RPMI8226 (cell line): Measurements from ENCODE around the gene ENDOV.

Experiments used
- DNase-seq: peaks from one replicate; pipeline ENCODE4 v3.0.0-alpha.2; 2015

Gene ENDOV

GRCh38 chr17:80416260-80416939 lies 1.4 kb downstream of the ENDOV start:
- DNase-seq = no peak

GRCh38 chr17:80416940-80417293 lies 1.9 kb downstream of the ENDOV start:
- DNase-seq = no peak

- no peak for DNase-seq
These were observed 3.6 kb downstream of the ENDOV start for GRCh38 chr17:80418589-80418988.

GRCh38 chr17:80419255-80419654 lies 4.3 kb downstream of the ENDOV start:
- DNase-seq = no peak

- DNase-seq = no peak
These were observed 6.6 kb downstream of the ENDOV start for GRCh38 chr17:80421381-80422090.

- no peak for DNase-seq
These were observed 7.3 kb downstream of the ENDOV start for GRCh38 chr17:80422276-80422675.

- no peak for DNase-seq
These were observed 8.0 kb downstream of the ENDOV start for GRCh38 chr17:80422981-80423380.

GRCh38 chr17:80423536-80424225 lies 8.7 kb downstream of the ENDOV start:
- DNase-seq = no peak

- DNase-seq = peak; percentile 32
These were observed 9.3 kb downstream of the ENDOV start for GRCh38 chr17:80424261-80424660.

GRCh38 chr17:80424878-80425765 lies 10.2 kb downstream of the ENDOV start:
- DNase-seq = no peak

GRCh38 chr17:80425835-80426426 lies 11.0 kb downstream of the ENDOV start:
- no peak for DNase-seq

- peak; percentile 87 for DNase-seq
These were observed 11.8 kb downstream of the ENDOV start for GRCh38 chr17:80426671-80427326.

GRCh38 chr17:80427366-80428282 lies 12.7 kb downstream of the ENDOV start:
- no peak for DNase-seq

GRCh38 chr17:80428363-80428762 lies 13.4 kb downstream of the ENDOV start:
- DNase-seq = no peak

- DNase-seq = no peak
These were observed 13.8 kb downstream of the ENDOV start for GRCh38 chr17:80428796-80429195.

- DNase-seq = no peak
These were observed 14.6 kb downstream of the ENDOV start for GRCh38 chr17:80429356-80430275.

GRCh38 chr17:80430446-80431245 lies 15.7 kb downstream of the ENDOV start:
- no peak for DNase-seq

GRCh38 chr17:80431246-80432195 lies 16.6 kb downstream of the ENDOV start:
- no peak for DNase-seq
